ENCODE data around the gene SLC7A1.

Gene SLC7A1

DNA sequence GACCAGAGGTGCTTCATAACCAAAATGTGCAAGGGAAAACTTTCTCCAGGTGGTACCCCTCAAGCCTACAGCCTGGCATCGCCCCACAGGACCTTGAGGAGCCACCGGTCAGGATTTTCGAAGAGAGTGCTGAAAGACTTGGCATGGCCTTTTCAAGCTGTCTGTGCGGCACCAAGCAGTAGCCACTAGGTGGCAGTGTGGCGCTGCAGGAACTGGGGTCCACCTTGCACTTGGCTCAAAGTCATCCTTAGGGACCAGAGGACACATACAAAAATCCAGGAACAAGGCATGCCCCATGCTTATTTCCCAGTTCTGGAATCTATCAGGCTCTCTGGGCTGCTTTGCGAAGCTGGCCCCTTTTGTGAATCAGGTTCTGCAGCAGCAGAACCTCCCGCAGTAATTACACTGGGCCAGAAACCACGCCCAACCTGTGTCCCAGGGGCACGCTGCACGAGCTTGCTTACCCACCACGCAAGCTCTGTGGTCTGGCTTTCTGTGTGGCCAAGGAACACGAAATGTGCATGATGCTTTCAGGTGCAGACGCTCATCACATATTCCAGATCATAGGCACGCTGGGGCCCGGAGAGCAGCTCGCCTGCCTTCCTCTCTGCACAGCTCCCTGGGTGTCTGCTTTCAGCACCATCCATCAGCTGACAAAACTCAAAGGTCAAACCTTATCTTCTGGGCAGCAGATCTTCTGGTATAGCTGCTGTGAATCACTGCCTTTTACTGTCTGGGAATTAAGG is 87.2 kb downstream of the SLC7A1 start:
- peak; percentile 31 to 68 (median 66) for DNase-seq

DNA sequence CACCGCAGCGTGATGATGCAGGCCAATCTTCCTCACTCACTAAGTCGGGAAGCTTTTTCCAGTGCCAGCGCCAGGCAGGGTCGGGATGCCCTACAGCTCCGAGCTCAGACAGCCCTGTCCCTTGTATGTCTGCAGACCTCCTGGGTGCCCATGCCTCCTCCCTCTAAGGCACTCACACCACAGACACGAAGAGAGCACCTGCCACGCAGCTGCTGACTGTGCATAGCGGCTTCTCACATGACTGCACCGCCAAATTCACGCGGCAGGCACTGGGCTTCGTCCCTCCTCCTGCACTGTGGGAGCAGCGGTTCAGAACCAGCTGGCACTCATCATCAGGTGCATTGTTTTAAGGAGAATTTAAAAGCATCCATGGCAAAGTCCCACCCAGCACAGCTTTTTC is 88.1 kb downstream of the SLC7A1 start:
- DNase-seq, result no peak

DNA sequence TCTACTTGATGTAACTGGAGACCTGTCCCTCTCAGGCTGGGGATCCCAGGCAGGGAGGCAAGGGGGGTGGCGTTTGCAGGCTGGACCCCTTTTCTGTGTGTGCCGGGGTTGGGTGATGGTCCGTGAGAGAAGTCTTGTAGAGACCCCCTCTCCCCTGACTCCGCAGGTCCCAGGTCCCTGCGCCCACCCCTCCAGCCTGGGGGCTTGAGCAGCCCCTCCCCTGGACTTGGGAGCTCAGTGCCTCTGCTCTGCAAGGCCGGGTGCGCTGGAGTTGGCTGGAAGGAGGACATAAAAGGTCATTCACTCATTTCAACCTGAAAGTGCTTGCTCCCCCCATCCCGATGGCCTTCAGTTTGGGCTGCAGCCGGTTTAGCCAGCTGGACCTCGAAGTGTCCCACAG is 89.5 kb downstream of the SLC7A1 start:
- no peak for DNase-seq

DNA sequence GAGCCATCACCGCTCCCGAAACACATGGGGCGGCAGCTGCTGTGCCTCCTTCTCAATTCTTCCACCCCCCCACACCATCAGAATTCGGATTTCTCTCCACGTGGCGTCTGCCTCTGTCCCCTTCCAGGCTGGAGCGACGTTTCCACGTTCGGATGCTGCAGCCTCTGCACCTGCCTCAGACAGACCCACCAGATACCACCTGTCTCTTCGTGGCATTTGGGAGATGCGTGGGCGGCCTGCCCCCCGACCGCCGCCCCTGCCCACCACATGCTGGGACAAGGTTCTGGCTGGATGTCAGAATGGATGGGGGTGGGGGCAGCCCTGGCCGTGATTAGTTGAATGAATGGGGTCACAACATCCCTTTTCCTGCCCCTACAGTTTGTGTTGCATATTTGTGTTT is 90.0 kb downstream of the SLC7A1 start:
- no peak for DNase-seq

DNA sequence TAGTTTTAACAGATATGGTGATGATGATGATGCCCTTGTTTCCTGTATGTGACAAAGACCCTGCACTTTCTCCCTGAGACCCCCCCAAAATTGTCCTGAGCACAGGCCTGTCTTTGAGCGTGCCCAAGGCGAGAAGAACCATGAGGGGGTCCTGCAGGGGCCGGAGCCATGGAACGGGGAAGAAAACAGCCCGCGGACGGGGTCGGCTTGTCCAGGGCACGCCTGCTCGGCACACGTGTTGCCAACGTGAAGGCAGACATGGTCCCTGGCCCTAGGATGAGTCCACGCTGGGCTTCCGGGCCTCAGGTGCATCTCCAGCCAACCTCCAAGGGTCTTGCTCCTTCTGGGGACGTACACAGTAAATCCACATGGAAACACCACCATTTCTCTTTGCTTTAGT is 90.8 kb downstream of the SLC7A1 start:
- no peak for DNase-seq

DNA sequence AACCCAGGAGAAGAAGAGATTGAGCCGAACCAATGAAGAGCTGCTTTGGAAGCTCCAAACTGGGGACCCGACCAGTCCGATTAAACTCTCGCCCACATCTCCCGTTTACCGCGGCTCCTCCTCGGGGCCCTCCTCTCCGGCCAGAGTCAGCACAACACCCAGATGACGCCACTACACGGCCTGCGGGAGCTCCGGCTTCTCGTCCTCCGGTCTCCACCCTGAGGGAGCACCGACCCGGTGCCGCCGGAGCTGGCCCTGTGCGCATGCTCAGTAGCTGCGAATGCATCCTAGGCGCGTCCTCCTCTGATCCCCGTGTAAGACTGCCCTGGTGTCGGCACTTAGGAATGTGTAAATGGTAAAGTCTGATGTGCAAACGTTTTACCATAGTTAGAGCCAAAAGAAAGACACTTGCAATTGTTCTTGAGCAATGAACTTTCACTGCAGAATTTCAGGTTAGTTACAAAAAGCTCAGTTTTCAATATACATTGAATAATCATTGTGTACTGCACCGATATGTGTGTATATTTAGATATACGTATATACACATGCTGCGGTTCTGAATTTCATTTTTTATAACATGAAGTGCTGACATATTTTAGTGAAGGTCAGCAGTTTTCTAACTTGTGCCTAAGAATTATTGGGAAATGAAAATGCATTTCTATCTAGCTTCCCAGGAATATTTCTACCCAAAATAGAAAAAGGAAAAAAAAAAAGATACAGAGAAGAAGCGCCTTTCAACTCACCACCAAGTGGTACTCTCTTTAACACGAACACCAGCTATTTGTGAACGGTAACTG is 92.2 kb downstream of the SLC7A1 start:
- no peak for DNase-seq

DNA sequence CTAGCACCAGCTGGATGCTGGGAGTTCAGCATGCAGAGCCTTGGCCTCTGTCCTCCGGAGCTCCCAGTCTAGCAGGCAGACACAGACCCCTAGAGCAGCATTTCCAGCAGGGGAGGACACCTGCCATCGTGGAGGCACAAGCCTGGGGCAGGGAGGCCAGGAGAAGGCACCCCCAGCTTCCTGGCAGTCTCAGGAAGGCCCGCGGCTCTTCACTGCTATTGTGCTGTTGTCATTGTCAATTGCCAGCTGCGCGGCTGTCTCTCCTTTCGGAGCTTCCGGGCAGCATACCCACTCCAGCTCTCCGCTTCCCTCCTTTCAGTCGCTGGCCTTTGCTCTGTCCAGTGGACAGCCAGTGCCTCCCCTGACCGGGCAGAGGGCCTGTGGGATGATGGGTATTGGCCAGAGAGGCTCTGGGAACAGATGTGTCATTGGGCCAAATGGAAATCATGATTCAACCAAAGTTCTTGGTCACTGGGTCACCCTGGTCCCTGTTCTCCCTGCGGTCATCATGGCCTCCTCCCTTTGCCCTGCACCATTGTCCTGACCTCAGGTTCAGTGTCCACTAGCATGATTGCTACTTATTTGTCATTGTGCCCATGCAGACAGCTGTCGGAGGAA is 93.0 kb downstream of the SLC7A1 start:
- no peak for DNase-seq

DNA sequence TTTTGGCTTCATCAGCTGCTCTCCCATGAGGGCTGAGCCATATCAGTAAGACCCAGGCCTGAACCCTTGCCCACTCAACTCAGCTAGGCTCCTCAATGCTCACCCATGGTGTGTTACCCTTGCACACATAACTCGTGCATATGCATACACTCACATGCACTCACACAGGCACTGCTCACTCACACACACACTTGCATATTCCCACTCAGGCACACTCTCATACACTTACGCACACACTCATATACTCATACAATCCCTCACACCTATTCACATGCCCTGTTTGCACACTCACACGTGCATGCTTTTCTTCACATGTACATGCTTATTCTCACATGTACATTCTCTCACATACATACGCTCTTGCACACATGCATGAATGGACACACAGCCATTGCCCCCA is 93.8 kb downstream of the SLC7A1 start:
- DNase-seq, result no peak

DNA sequence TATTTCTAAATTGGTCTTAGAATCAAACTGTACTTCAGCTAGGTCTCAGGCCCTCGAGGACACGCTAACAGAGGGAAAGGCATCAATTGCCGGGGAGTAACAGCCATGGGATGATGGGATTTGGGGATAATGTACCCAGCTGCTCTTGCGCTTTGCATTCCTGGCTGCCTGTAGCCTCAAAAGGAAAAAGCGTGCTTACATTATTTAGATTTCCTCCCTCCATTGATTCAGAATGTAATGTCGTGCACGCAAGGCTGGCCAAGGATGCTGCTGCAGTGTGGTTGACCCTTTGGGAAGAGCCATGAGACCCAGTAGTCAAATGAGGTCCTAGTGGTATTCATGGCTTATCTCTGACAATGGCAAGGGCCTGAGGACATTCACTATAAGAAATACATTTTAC is 95.1 kb downstream of the SLC7A1 start:
- no peak for DNase-seq

DNA sequence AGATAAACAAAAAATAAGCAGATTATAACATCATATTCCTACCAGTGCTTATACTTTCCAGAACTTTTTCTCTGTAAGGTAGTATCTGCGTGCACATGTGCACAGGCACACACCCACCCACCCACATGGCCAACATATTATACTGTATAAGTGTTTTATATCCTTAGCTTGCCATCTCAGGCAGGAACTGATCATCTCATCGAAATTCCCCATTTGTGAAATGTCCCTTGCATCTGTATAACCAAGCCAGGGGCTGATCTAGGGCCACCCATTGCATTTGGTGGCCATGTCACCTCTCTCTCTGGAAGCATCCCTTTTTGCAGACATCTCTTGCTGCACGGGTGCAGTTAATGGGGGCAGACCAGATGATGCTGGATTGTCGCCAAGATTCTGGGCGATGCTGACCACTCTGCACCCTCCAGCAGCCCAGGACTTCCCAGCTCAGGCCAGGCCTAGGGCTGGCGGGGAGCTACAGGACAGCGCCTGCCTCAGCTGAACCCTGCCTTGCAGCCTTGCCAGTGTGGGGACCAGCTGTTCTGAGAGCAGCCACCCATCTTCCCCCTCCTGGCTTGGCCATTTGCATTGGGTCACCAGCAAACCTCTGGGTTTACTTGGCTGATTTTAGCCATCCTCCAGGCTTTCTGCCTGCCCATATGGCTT is 95.9 kb downstream of the SLC7A1 start:
- DNase-seq, result no peak

DNA sequence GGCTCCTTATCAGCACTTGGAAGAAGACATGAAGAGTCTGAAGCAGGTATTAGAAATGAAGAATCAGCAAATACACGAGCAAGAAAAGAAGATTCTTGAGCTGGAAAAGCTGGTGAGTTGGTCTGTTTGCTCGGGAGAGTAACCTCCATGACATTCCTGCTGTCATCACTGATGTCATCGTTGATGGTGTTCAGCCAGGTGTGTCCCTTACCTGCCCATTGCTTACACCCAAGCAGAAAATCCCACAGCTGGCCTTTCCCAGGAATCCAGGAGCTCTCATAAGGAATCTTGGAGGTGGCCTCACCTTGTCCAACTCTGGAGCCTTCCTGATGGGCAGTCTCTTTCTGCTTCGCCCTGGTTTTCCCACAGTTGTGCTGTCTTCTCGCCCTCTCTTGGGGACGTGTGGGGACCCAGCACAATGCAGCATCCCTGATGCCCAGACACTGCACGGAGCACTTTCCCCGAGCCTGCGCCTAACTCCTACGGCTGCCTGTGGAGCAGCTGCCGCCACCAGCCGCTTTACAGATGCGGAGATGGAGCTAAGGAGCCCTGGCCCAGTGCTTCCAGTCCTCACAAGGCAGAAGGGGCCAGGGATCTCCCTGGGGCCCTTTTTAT is 97.0 kb downstream of the SLC7A1 start:
- DNase-seq, result no peak

DNA sequence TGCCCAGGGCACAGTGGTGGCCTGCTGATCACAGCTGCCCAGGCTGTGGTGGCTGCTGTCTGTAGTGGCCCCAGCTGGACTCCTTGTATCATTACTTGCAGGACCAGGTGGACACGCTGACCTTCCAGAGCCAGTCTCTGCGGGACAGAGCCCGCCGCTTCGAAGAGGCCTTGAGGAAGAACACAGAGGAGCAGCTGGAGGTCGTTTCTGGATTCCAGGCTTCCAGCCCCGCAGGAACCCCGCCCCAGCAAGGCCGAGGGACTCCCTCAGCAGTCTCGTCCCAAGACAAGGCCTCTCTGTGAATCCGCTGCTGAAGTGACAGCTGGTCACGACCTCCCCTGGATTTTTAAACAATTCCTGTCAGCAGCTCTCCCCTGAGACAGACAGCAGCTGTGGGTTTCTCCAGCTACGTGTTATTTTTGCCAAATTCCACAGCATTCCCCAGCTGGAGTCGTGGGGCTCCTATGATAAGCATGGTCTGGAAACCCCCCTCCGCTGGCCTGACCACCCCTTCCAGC is 98.3 kb downstream of the SLC7A1 start:
- DNase-seq, result no peak

DNA sequence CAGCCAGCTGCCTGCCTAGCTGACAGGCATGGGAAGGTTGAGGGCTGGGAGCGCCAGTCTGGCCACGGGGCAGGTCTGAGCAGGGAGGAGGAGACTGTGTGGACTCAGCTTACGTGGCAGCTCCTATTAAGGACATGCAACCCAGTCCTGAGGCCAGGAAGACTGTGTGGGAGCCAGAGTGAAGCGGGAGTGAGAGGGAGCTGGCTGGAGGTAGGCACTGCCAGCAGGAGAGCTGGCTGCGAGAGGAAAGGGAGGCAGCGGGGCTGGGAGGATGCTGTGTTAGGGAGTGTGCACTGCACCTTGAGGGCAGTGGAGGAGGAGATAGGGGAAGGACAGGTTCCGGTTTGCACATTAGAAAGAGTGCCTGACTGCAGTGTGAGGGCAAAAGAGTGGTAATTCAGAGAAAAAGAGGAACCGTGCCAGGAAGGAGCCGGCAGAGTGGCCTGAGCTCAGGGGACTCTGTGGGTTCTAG is 99.2 kb downstream of the SLC7A1 start:
- DNase-seq, result no peak

DNA sequence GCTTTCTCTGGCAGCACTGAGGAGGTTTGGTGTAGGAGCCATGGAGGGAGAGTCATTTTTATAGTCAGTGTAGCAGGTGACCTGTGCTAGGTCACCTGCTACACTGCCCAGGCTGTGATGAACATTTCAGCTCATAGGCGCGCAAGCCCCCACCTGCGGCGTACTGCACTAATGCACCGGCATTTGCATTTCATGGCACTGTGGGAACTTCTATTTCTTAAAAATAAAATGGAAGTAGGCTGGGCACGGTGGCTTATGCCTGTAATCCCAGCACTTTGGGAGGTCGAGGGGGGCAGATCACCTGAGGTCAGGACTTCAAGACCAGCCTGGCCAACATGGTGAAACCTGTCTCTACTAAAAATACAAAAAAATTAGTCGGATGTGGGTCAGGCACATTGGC is 101.0 kb downstream of the SLC7A1 start:
- no peak for DNase-seq

DNA sequence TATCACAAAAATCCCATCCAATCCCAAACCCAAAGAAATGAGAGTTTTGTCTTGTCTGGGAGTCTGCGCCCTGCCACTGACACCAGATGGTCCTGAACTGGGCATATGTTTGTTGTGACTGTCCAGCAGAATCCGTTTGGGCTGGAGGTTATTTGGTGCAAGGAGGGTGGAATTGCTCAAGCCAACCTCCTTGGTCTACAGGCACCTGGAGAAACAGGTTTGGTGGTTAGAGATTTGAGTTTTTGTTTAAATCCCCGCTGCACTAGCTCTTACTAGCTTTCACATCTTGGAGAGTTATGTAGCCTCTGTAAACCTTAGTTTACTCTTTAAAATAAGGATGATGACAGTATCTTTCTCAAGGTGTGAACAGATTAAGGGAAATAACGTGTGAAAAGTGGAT is 101.7 kb downstream of the SLC7A1 start:
- no peak for DNase-seq

DNA sequence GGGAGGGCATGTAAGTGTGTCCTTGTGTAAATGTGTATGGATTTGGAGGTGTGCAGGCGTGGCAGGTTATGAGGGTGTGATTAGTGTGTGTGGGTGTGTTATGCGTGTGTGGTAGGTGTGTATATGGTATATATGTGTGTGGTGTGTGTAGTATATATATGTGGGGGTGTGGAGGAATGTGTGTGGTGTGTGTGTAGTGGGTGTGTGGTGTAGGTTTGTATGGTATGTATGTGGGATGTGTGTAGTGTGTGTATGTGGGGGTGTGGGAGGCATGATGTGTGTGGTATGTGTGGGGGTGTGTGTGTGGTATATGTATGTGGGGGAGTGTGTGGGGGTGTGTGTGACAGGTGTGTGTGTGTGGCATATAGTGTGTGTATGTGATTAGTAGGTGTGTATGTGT is 104.2 kb downstream of the SLC7A1 start:
- no peak for DNase-seq

DNA sequence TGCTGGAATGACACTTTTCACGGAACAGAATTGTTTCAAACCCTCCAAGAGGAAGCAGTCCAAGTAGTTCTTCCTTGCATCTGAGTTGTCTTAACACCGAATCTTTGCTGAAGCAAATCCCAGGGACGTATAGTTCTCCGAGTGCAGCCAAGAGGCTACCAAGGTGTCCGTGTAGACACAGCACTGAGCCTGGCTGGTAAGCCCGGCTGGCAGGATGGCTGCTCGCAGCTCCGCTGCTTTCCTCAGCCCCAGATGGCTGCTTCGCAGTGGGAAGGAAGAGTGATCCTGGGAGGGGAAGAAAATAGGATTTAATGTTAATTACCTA is 105.0 kb downstream of the SLC7A1 start:
- no peak for DNase-seq

DNA sequence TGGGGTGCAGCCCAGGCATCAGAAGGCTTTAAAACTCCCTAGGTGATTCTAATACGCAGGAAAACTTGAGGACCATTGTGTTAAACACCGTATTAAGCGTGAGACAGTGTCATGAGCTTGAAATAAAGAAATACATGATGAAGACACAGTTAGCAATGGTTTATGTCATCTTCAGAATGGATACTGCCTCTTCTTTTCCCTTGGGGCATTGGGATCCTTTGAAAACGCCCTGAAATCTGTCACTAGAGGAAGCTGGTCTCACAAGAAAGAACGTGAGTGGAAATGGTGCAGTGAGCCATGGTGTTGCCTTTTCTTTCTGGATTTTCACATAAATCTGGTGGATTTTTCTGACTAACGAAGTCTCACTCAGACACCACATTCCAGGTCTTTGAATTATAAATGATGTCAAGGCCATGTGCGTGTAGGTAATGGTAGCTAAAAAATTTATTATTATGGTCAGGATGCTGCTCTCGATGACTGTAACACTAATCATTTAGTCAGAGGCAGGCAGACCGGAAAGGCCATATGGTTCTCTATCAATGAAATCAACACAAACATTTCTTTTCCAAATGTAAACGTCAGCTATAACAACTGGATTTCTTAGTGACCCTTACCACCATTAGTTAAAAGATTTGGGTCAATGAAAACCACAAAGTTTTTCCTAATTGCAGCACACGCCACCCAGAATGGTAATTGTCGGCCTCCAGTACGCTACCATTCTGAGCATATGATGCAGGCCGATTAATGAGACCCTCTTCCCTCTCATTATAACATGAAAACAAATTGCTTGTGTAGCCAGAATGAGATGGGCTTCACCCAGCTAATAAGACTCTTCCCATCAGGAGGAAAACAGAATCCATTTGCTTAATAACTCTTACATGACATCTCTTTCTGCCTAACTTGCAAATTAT is 105.6 kb downstream of the SLC7A1 start:
- DNase-seq, result no peak

DNA sequence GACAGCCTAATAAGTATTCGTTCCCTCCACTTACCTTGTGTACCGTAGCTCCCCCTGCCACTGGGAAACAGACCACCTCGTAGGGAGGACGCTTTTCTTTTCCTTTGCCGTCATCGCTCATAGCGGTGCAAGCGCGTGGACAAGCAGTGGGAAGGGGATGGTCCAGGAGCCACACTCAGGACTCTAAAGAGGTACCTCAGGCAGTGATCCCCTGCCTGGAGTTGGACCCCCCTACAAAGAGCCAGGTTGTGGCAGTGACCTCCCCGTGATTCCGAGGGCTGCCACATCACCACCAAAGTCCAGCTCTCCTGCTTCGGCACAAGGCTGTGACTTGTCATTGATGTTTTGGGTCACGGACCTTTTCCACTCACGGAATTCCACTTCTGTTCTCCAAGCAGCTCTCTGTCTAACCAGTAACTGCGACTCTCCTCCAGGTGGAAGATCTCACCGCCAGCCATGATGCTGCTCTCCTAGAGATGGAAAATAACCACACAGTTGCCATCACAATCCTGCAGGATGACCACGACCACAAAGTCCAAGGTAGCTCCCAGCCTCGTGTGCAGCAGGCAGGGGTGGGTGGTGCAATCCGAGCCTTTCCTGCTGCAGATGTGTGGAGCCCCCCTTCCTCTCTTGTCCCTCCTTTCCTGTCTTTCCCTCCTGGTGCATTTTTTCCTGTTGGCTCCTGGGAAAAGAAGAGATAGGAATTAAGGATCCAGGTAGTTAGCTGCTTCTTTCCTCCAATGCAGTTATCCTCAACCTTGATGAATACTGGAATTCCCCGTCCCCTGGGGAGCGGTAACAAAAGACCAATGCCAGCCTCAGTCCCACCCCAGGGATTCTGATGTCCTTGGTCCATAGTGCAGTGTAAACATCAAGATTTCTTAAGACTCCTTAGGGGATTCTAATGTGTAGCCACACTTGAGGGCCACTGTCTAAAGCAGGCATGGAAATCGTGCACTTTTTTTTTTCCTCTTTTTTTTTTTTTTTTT is 107.7 kb downstream of the SLC7A1 start:
- DNase-seq, result no peak

DNA sequence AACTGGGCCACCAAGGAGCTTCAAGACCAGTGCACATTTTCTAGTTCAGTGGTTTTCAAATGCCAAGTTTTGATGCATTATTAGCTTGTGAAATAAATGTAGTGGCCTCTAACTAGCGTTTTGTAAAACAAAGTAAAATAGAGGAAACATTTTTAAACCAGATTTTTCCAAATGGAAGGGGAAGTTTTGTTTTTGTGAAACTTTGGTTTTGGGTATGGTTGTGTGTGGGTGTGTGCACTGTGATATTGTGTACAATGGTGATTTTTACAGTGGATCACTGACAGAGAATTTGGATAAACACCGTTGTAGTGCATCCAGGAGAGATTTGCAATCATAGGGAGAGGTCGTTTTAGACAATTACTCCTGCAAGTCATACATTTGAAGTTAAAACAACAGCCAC is 108.9 kb downstream of the SLC7A1 start:
- DNase-seq, result no peak

DNA sequence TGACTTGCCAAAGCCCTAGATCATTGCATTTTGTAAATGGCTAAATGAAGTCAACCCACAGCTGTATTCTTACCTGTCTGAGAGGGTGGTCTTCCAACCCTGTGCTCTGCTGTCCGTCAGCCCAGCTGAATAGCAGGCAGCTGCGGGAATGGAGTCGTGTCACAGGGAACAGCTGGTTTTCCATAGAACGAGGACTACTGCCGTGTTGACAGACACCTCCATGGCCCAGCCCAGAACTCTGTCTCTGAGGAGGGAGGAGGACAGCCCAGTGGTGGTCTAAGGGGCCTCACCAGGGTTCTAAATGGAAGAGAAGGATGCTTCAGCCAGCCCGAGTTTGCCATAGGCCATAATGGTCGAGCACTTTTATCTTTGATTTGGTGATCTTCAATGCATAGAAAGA is 110.7 kb downstream of the SLC7A1 start:
- no peak for DNase-seq

Data from activated naive CD4-positive, alpha-beta T cell (primary cell).